Neural progenitor cell (in vitro differentiated cells): Measurements from ENCODE around the gene PEAK1. TPM values are rescaled to one million over a fixed set of nuclear protein-coding genes. Genes with fewer than 3 reads are reported as not detected.

Experiments
- DNase-seq: peaks from one replicate; pipeline ENCODE4 v3.0.0-alpha.2; 2016; ENCODE audit warnings: low spot score
- H2AFZ ChIP-seq: fragments of 200-600 bp; sonication (generic); replicated peaks from 2 replicates; pipeline ENCODE4 v1.6.1; 2016; ENCODE audit warnings: antibody characterized with exemption
- H3F3A ChIP-seq: fragments of 200-600 bp; sonication (generic); 2 replicates; pipeline ENCODE4 v1.6.1; 2016; ENCODE audit warnings: antibody characterized with exemption, low read depth
- H3K27ac ChIP-seq: fragments of 200-600 bp; sonication (generic); 2 replicates; pipeline ENCODE4 v1.5.1; 2016; ENCODE audit warnings: mild to moderate bottlenecking
- H3K27me3 ChIP-seq: fragments of 200-600 bp; sonication (generic); 2 replicates; pipeline ENCODE4 v1.6.1; 2016; ENCODE audit warnings: mild to moderate bottlenecking, moderate library complexity
- H3K36me3 ChIP-seq: fragments of 200-600 bp; sonication (generic); 2 replicates; pipeline ENCODE4 v1.5.1; 2016
- H3K4me1 ChIP-seq: fragments of 200-600 bp; sonication (generic); 2 replicates; pipeline ENCODE4 v1.6.1; 2016; ENCODE audit warnings: mixed run types
- H3K4me2 ChIP-seq: fragments of 200-600 bp; sonication (generic); 2 replicates; pipeline ENCODE4 v1.6.1; 2016
- H3K4me3 ChIP-seq: fragments of 200-600 bp; sonication (generic); 2 replicates; pipeline ENCODE4 v1.5.1; 2016
- H3K79me2 ChIP-seq: fragments of 200-600 bp; sonication (generic); 2 replicates; pipeline ENCODE4 v1.6.1; 2016; ENCODE audit warnings: low read depth
- H3K9ac ChIP-seq: fragments of 200-600 bp; sonication (generic); 2 replicates; pipeline ENCODE4 v1.6.1; 2016
- H3K9me3 ChIP-seq: fragments of 200-600 bp; sonication (generic); 2 replicates; pipeline ENCODE4 v1.5.1; 2016; ENCODE audit warnings: low read depth
- H4K20me1 ChIP-seq: fragments of 200-600 bp; sonication (generic); 2 replicates; pipeline ENCODE4 v1.6.1; 2016; ENCODE audit warnings: low read depth
- H3K27ac Mint-ChIP-seq: 3 replicates; pipeline ENCODE4 v1.8.0; 2021; ENCODE audit warnings: mixed read lengths
- H3K27me3 Mint-ChIP-seq: 2 replicates; pipeline ENCODE4 v1.8.0; 2022; ENCODE audit warnings: low read depth, mild to moderate bottlenecking, inconsistent platforms, moderate library complexity, mixed read lengths; ENCODE audit not compliant: insufficient read depth
- H3K36me3 Mint-ChIP-seq: 3 replicates; pipeline ENCODE4 v1.8.0; 2021; ENCODE audit warnings: mixed read lengths
- H3K4me1 Mint-ChIP-seq: 3 replicates; pipeline ENCODE4 v1.8.0; 2021; ENCODE audit warnings: mixed read lengths
- H3K4me3 Mint-ChIP-seq: 3 replicates; pipeline ENCODE4 v1.8.0; 2021; ENCODE audit warnings: mild to moderate bottlenecking, moderate library complexity, mixed read lengths
- H3K9me3 Mint-ChIP-seq: 3 replicates; pipeline ENCODE4 v1.8.0; 2020; ENCODE audit warnings: mixed read lengths
- CTCF ChIP-seq: fragments of 200-600 bp; sonication (generic); IDR thresholded peaks from 2 replicates; pipeline ENCODE4 v1.5.1; 2017; ENCODE audit warnings: antibody characterized with exemption, mild to moderate bottlenecking
- EZH2 ChIP-seq: fragments of 200-600 bp; sonication (generic); IDR thresholded peaks from 2 replicates; pipeline ENCODE4 v1.6.1; 2017; ENCODE audit warnings: antibody characterized with exemption, mild to moderate bottlenecking, moderate library complexity
- EZH2phosphoT487 ChIP-seq: fragments of 200-600 bp; sonication (generic); IDR thresholded peaks from 2 replicates; pipeline ENCODE4 v1.6.1; 2017; ENCODE audit warnings: antibody characterized with exemption
- total RNA-seq: library from RNA; depleted of rRNA; stranded (reverse); fragments of >200 nt; gene quantifications from 2 replicates; pipeline ENCODE4 v1.2.3, GENCODE V29; 2015; ENCODE audit warnings: low replicate concordance

Gene PEAK1
- total RNA-seq, 1 donor from 2014 or later = 30.9 TPM

- no peak overlapping the region for H3K4me2 ChIP-seq
- peaks cover 4% of the 10 kb centered on the region for H4K20me1 ChIP-seq
- Mint-ChIP-seq H3K9me3 (no peaks in the 10 kb centered on the region), H3K4me3 (no peak overlapping the region), H3K27ac (no peak overlapping the region), H3K4me1 (no peaks in the 10 kb centered on the region), H3K27me3 (peaks cover 2% of the 10 kb centered on the region), H3K36me3 (no peaks in the 10 kb centered on the region)
- no peak overlapping the region for H3K9ac ChIP-seq
- no peak for DNase-seq
- no peaks in the 10 kb centered on the region for H3K9me3 ChIP-seq
- H3F3A ChIP-seq = no peaks in the 10 kb centered on the region
- no peak overlapping the region for H3K4me3 ChIP-seq
- no peak overlapping the region for H2AFZ ChIP-seq
- no peaks in the 10 kb centered on the region for H3K4me1 ChIP-seq
- H3K79me2 ChIP-seq = no peaks in the 10 kb centered on the region
- no peaks in the 10 kb centered on the region for H3K27me3 ChIP-seq
- no peak for TF ChIP-seq CTCF
- TF ChIP-seq EZH2 = no peak
- TF ChIP-seq EZH2phosphoT487 = no peak
- H3K27ac ChIP-seq = no peak overlapping the region
- no peaks in the 10 kb centered on the region for H3K36me3 ChIP-seq
Measured at GRCh38 chr15:77312523-77312922, 107.4 kb downstream of the PEAK1 start.

GRCh38 chr15:77311618-77312398 is 108.1 kb downstream of the PEAK1 start:
- no peak for DNase-seq
- TF ChIP-seq CTCF (no peak), EZH2 (no peak), EZH2phosphoT487 (no peak)
- Histone ChIP-seq H4K20me1 (peaks cover 4% of the 10 kb centered on the region), H3K79me2 (no peaks in the 10 kb centered on the region), H3K27me3 (no peaks in the 10 kb centered on the region), H3F3A (no peaks in the 10 kb centered on the region), H3K4me3 (no peak overlapping the region), H2AFZ (no peak overlapping the region), H3K9me3 (no peaks in the 10 kb centered on the region), H3K4me1 (no peaks in the 10 kb centered on the region), H3K9ac (no peak overlapping the region), H3K27ac (no peak overlapping the region), H3K36me3 (no peaks in the 10 kb centered on the region), H3K4me2 (no peak overlapping the region)
- Mint-ChIP-seq H3K27me3 (peaks cover 2% of the 10 kb centered on the region), H3K27ac (no peak overlapping the region), H3K4me3 (no peak overlapping the region), H3K36me3 (no peaks in the 10 kb centered on the region), H3K4me1 (no peaks in the 10 kb centered on the region), H3K9me3 (no peaks in the 10 kb centered on the region)

GRCh38 chr15:77311020-77311419 is 108.9 kb downstream of the PEAK1 start:
- no peak overlapping the region for H3K27ac Mint-ChIP-seq
- Histone ChIP-seq H3K27ac (no peak overlapping the region), H3K4me2 (no peak overlapping the region), H3K4me3 (no peak overlapping the region), H2AFZ (no peak overlapping the region), H4K20me1 (peaks cover 4% of the 10 kb centered on the region), H3K79me2 (no peaks in the 10 kb centered on the region), H3K4me1 (no peaks in the 10 kb centered on the region), H3K27me3 (no peaks in the 10 kb centered on the region), H3K9ac (no peak overlapping the region), H3K36me3 (no peaks in the 10 kb centered on the region), H3K9me3 (no peaks in the 10 kb centered on the region), H3F3A (no peaks in the 10 kb centered on the region)
- DNase-seq = no peak
- no peak for TF ChIP-seq CTCF
- TF ChIP-seq EZH2phosphoT487 = no peak
- TF ChIP-seq EZH2 = no peak
- H3K27me3 Mint-ChIP-seq = peaks cover 2% of the 10 kb centered on the region
- no peaks in the 10 kb centered on the region for H3K36me3 Mint-ChIP-seq
- H3K4me3 Mint-ChIP-seq = no peak overlapping the region
- no peaks in the 10 kb centered on the region for H3K9me3 Mint-ChIP-seq
- H3K4me1 Mint-ChIP-seq = no peaks in the 10 kb centered on the region
